GM19193 (cell line): ENCODE data around the gene HLA-DPA1.

ENCODE experiments used
- POLR2A ChIP-seq: IDR thresholded peaks from 4 replicates; pipeline ENCODE4 v1.6.1; 2011; ENCODE audit not compliant: insufficient read depth, insufficient read length; ENCODE audit errors: extremely low read depth

Gene HLA-DPA1

GRCh38 chr6:33050014-33050810, 23.2 kb downstream of the HLA-DPA1 start:
- no peak for TF ChIP-seq POLR2A

DNA sequence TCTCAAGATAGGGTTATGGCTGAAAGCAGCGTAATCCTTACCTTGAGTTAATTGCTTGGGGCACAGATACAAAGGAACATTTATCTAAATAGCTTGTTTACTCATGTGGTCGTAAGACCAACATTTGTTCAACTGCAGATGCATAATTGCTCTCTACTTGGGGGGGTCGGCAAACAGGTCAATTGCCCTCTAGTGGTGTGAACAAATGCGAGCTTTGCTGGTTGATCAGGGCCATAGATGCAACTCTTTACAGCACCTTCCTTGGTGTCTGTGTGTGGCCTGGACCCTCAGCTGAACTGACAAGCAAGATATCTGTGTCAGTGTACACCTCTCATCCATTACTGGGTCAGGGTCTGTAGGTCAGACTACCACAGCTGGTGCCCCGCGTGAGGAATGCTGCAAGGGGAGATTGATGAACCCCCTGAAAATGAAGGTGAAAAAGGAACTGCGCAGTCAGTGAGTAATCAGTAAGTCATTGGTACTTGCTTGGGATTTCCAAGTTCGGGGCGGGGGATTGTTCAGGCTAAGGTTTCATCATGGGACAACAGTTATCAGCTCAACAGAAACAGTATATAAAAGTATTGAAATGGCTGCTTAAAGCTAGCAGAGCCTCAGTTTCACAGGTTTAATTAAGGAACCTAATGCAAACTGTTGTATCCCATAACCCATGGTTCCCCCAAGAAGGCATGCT, 24.0 kb downstream of the HLA-DPA1 start:
- TF ChIP-seq POLR2A, result no peak

DNA sequence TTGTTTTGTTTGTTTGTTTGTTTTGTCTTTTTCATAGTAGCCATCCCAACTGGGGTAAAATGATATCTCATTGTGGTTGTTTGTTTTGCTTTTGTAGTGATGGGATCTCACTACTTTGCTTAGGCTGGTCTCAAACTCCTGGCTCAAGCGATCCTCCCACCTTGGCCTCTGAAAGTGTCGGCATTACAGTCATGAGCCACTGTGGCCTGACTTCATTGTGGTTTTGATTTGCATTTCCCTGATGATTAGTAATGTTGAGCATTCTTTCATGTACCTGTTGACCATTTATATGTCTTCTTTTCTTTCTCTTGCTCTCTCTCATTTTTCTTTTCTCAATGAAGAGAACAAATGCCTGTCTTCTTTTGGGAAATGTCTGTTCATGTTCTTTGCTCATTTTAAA, 33.3 kb downstream of the HLA-DPA1 start:
- no peak for TF ChIP-seq POLR2A

DNA sequence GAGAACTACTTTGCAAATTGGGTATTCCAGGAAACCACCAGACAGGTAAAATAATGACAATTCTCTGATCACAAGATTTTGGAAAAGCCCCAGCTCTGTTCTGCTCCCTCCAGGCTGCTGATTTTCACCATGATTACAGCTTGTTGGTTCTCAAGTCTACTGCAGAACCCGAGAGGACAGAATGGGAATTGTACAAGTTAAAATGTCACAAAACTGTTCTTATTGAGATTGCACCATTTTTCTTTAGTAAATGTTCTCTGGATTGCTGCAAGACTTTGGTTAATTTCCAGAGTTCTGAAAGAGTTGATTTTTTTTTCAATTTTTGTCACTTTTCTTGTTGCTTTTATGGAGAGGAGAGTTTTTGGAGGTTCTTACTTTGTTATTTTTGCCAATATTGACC, 36.9 kb downstream of the HLA-DPA1 start:
- TF ChIP-seq POLR2A, result no peak

DNA sequence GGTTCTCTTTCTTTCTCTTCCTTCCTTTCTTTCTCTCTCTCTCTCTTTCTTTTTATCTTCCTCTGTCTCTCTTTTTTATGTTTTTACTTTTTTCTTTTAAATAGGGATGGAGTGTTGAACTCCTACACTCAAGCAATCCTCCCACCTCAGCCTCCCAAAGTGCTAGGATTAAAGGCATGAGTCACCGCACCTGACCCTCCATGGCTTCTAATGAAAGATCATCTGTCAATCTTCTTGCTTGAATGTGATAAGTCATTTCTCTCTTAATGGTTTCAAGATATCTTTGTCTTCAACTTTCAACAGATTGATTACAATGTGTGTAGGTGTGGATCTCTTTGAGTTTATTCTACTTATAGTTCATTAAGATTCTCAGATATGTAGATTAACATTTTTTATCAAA, 38.9 kb downstream of the HLA-DPA1 start:
- TF ChIP-seq POLR2A, result no peak

DNA sequence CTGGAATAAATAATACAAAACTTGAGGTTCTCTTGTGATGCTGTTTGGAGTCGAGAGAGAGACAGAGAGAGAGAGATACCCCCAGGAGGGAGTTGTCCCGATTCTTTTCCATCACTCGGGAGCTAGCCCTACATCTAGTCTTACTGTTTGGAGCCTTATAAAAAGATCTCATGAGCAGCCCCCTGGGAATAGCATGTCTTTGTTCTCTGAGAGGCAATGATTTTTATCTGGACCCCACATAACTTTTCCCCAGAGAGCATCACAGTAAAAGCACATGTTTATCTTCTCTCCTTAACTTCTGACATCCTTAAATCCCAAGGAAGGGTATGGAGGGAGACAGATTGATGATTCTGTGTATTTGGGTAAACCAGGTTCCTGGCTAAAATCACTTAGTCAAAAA, 43.2 kb downstream of the HLA-DPA1 start:
- no peak for TF ChIP-seq POLR2A

DNA sequence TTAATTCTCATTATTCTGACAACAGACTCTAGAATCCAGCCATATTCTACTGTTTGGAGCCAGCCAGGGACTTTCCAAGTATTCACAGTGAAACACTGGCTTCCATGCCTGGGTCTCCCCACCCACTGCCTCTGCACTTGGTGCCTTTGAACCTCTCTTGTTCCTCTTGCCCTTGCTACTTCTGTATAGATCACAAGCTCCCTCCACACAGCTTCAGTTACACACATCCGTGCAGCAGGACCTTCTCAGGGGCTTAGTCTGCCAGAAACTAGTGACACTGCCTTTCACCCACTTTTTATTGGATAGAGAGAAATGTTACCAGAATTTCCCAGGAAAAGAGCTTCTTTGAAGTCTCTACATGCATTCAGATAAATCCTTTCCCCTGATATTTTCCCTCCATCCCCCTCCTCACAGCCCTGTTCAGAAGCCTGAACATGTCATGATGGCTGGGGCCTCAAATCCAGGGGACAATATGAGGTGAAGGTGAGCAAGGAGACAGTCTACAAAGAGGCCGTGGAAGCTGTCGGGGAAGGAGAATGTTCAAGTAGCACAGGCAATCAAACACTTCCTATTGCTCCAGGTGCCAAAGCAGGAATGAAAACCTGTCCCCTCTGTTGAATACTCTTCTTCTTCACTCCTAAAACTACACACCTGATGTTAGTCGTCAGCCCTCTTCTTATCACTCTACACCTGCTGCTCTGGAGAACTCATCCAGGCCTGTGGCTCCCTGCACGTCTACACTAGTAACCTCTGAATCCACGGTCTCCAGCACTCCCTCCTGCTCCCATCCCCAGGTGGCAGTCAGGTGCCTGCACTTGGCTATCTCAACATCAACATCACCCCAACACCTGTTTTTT, 43.9 kb downstream of the HLA-DPA1 start:
- TF ChIP-seq POLR2A, result peak; percentile 68

DNA sequence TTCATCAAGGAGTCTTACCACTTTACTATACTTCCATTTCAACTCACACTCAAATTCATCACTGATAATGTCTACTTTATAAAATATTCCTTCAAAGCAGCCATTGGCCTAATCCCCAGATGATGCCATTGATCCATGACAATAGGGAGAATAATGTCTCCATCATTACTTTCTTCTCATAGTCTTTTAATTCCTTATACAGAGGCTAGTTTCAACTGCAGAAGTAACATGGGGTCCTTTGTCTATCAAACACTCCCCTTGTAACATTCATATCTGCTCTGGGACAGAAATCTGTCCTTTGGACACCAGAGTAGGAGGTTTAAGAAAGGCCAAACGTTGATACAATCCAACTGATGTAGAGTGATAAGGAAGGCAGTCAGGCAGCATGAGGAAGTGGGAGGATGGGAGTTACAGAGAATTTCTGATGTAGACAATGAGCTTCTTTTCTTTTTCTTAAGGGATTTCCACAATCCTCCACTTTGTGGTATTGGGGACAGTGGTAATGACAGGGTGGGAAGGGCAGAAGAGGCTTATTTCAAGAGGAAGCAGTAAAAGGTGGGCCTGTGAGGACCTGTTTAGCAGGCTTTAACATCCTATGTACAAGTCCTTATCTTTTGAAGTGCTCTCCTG, 45.1 kb downstream of the HLA-DPA1 start:
- no peak for TF ChIP-seq POLR2A

- no peak for TF ChIP-seq POLR2A
These were observed 48.9 kb downstream of the HLA-DPA1 start for GRCh38 chr6:33024521-33024920.

- TF ChIP-seq POLR2A, result no peak
These were observed 49.9 kb downstream of the HLA-DPA1 start for GRCh38 chr6:33023536-33023935.

DNA sequence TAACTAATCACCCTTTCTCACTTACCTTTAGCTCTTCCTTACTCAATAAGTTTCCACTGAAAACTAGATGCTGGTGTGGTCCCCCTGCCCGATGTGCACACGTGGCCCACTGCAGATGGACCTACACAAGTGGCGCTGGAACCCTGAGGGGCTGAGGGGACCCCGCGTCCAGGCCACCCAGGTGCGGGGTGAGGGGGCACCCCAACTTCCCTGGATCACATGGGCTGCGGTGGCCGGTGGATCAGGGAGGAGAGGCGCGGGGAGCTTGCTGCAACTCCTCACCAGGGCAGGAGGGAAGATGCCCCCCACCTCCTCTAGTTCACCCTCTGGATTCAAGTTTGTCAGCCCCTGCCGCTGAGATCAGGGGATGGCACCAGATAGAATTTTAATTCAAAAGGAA, 51.5 kb downstream of the HLA-DPA1 start:
- TF ChIP-seq POLR2A, result no peak

DNA sequence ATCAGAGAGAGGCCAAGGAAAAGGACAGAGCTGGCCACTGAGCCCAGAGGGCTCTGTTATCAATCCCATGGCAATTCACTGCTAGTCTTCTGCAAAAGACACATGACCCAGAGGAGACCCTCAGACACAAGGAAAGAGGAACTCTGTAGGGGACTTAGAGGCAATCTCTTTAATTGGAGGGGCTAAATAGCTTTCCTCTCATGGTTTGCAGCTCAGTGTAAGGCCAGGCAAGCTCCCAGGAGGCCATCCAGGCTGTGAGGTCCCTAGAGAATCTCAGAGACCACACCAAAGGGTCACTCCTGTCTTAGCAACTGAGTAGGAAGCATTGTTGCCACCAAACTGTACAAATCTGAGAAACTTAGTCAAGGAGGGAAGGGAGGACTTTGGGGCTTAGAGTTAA, 54.1 kb downstream of the HLA-DPA1 start:
- no peak for TF ChIP-seq POLR2A

- TF ChIP-seq POLR2A, result no peak
These were observed 54.5 kb downstream of the HLA-DPA1 start for GRCh38 chr6:33018904-33019303.

- no peak for TF ChIP-seq POLR2A
These were observed 55.0 kb downstream of the HLA-DPA1 start for GRCh38 chr6:33018418-33018817.

GRCh38 chr6:33017694-33018353, 55.6 kb downstream of the HLA-DPA1 start:
- TF ChIP-seq POLR2A, result no peak

DNA sequence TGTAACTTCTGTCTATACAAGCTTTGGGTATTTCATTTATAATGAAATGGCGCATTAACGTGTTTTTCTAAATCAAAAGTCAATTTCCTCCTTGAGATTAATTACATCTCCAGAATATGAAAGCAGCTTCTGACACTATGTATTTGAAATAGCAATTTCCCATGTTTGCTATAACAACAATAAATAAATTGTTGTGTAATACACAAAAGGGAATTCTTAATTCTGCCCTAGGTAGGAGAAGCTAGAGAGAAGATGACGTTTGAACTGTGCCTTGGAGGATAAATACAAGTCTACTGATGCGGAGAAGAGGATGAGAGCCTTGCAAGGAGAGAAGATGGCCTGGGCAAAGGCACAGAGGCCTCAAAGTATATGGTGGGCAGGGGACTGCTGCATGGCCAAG, 56.4 kb downstream of the HLA-DPA1 start:
- TF ChIP-seq POLR2A, result no peak
